ENCODE data around the gene ATRNL1.

DNA sequence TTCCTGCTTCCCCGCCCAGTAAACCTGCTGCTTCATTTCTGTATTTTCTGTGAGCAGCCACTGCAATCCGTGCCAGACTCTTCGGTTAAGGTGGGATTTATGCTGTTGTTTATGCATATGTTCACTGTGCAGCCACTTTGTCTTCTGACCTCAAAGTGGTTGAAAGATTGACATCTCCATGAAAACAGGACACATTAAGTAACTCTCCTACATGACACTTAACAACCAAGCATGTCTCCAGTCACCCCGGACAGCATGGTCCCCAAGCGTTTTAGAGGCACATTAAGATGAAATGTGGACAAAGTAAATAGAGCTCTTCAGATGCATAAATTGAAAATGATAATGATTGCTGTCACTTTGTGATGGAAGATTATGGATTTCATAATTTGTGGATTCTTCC, 758.5 kb downstream of the ATRNL1 start:
- TF ChIP-seq, protein P1, sequence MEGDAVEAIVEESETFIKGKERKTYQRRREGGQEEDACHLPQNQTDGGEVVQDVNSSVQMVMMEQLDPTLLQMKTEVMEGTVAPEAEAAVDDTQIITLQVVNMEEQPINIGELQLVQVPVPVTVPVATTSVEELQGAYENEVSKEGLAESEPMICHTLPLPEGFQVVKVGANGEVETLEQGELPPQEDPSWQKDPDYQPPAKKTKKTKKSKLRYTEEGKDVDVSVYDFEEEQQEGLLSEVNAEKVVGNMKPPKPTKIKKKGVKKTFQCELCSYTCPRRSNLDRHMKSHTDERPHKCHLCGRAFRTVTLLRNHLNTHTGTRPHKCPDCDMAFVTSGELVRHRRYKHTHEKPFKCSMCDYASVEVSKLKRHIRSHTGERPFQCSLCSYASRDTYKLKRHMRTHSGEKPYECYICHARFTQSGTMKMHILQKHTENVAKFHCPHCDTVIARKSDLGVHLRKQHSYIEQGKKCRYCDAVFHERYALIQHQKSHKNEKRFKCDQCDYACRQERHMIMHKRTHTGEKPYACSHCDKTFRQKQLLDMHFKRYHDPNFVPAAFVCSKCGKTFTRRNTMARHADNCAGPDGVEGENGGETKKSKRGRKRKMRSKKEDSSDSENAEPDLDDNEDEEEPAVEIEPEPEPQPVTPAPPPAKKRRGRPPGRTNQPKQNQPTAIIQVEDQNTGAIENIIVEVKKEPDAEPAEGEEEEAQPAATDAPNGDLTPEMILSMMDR (IDR thresholded peaks at IDR 0.05): no peak
- TF ChIP-seq POLR2A (IDR thresholded peaks at IDR 0.05): no peak

Measured in Peyer's patch (tissue), 4 donors.